Endothelial cell of umbilical vein (primary cell): Measurements from ENCODE around the gene DENND1C.

ENCODE experiments used
- CTCF ChIP-seq, 2 donors: IDR thresholded peaks; 1 replicate in 1 of 2; 2 replicates in 1 of 2; pipeline ENCODE4 v1.5.1; 2011; ENCODE audit warnings: low read length in 2 of 2, mild to moderate bottlenecking in 2 of 2, moderate library complexity in 2 of 2, control low read depth in 1 of 2, inconsistent platforms in 1 of 2, low read depth in 1 of 2; ENCODE audit not compliant: insufficient read depth in 1 of 2; ENCODE audit errors: extremely low read depth in 1 of 2
- EZH2 ChIP-seq: IDR thresholded peaks from 2 replicates; pipeline ENCODE4 v1.6.1; 2012; ENCODE audit warnings: borderline replicate concordance, low read depth, mild to moderate bottlenecking, moderate library complexity, low read length, inconsistent platforms; ENCODE audit not compliant: severe bottlenecking
- FOS ChIP-seq: IDR thresholded peaks from 2 replicates; pipeline ENCODE4 v1.6.1; 2011; ENCODE audit warnings: mild to moderate bottlenecking, low read length, moderate library complexity, borderline replicate concordance; ENCODE audit not compliant: insufficient read depth
- GATA2 ChIP-seq: IDR thresholded peaks from 2 replicates; pipeline ENCODE4 v1.7.0; 2011; ENCODE audit warnings: low read depth, mild to moderate bottlenecking, moderate library complexity, mixed read lengths, low read length; ENCODE audit not compliant: insufficient read length, insufficient read depth
- JUN ChIP-seq: IDR thresholded peaks from 2 replicates; pipeline ENCODE4 v1.6.1; 2011; ENCODE audit warnings: borderline replicate concordance, low read depth; ENCODE audit not compliant: insufficient read length, insufficient read depth
- MAX ChIP-seq: IDR thresholded peaks from 2 replicates; pipeline ENCODE4 v1.6.1; 2011; ENCODE audit not compliant: insufficient read depth, insufficient read length
- MYC ChIP-seq: IDR thresholded peaks from one replicate; pipeline ENCODE4 v1.6.1; 2011; ENCODE audit warnings: mild to moderate bottlenecking, low read depth, low read length
- POLR2A ChIP-seq: IDR thresholded peaks from 2 replicates; pipeline ENCODE4 v1.6.1; 2012; ENCODE audit warnings: low read depth, mild to moderate bottlenecking, control low read depth, low read length
- POLR2AphosphoS5 ChIP-seq: IDR thresholded peaks from 2 replicates; pipeline ENCODE4 v1.6.1; 2012; ENCODE audit warnings: low read depth, mild to moderate bottlenecking, control low read depth, low read length, moderate library complexity; ENCODE audit not compliant: insufficient read depth

- TF ChIP-seq POLR2A (no peak), CTCF (IDR thresholded peaks at IDR 0.05; ENCODE audit: extremely low read depth in 1 of 2, insufficient read depth in 1 of 2, low read depth in 1 of 2, low read length in 2 of 2) (no peak), POLR2AphosphoS5 (no peak), EZH2 (no peak), JUN (no peak), MAX (no peak), MYC (no peak), GATA2 (no peak), FOS (no peak)
These were observed 40.4 kb upstream of the DENND1C start for GRCh38 chr19:6521718-6522646.
